GM12878 (cell line): ENCODE data around the gene CYB5B. TPM values are rescaled to one million over a fixed set of nuclear protein-coding genes. Genes with fewer than 3 reads are reported as not detected.

Experiments used
- ATAC-seq: fragments of 200-7000 bp; cut with Tn5 transposase; 3 replicates; pipeline ENCODE4 v1.9.1; 2020; ENCODE audit warnings: mild to moderate bottlenecking, moderate library complexity
- BruUV-seq: library from RNA; stranded (reverse); fragments of 400-500 nt; replicated peaks from 2 replicates; lab custom pipeline; 2021; lab: Mats Ljungman, UMichigan
- CTCF ChIA-PET: fragments of 300-600 bp; sonication (Branson Sonifier 250); formaldehyde crosslinking; extraction: SDS; loops from one replicate; lab custom pipeline; 2021; ENCODE audit warnings: inconsistent platforms; lab: Yijun Ruan, JAX
- POLR2A ChIA-PET: fragments of 350-600 bp; formaldehyde crosslinking; extraction: SDS; loops from one replicate; lab custom pipeline; 2021; ENCODE audit warnings: inconsistent platforms; lab: Charles Lee
- RAD21 ChIA-PET: fragments of 300-600 bp; sonication (Branson Sonifier 250); formaldehyde crosslinking; loops from one replicate; lab custom pipeline; 2023; ENCODE audit warnings: antibody characterized with exemption; ENCODE audit not compliant: unreplicated experiment; lab: Charles Lee
- SMC1A ChIA-PET: fragments of 300-600 bp; sonication (Branson Sonifier 250); formaldehyde crosslinking; loops from one replicate; lab custom pipeline; 2023; ENCODE audit not compliant: unreplicated experiment, uncharacterized antibody; lab: Charles Lee
- DNase-seq: peaks from one replicate; pipeline ENCODE4 v3.0.0-alpha.2; 2011; ENCODE audit warnings: low read depth, low spot score
- FAIRE-seq: peaks from 3 replicates; lab custom pipeline; 2011; peaks lifted over from hg19 to GRCh38; lab: Jason Lieb, UNC
- H2AFZ ChIP-seq: 2 replicates; pipeline ENCODE4 v1.6.0; 2011; ENCODE audit warnings: low read depth, low read length, control low read depth; ENCODE audit not compliant: control insufficient read depth
- H3K27ac ChIP-seq: 2 replicates; pipeline ENCODE4 v1.5.1; 2011; ENCODE audit warnings: control low read depth; ENCODE audit not compliant: control insufficient read depth, insufficient read depth
- H3K27me3 ChIP-seq, 2 experiments: replicated peaks in 1 of 2; 2 replicates each; pipeline versions ENCODE4 v1.6.0 to v1.6.1; 2011; ENCODE audit warnings: low read length in 1 of 2; ENCODE audit not compliant: control insufficient read depth in 2 of 2, insufficient read depth in 2 of 2
- H3K36me3 ChIP-seq, 2 experiments: 2 replicates each; pipeline ENCODE4 v1.5.1; 2011; ENCODE audit warnings: low read length in 1 of 2; ENCODE audit not compliant: control insufficient read depth in 2 of 2, insufficient read depth in 2 of 2
- H3K4me1 ChIP-seq: 2 replicates; pipeline ENCODE4 v1.6.1; 2011; ENCODE audit warnings: mild to moderate bottlenecking, low read length, moderate library complexity, mixed read lengths; ENCODE audit not compliant: control insufficient read depth, insufficient read depth
- H3K4me2 ChIP-seq: 2 replicates; pipeline ENCODE4 v1.6.0; 2011; ENCODE audit warnings: control low read depth; ENCODE audit not compliant: control insufficient read depth, insufficient read depth
- H3K4me3 ChIP-seq: fragments of 200-600 bp; sonication (generic); 2 replicates; pipeline ENCODE4 v1.5.1; 2016
- H3K79me2 ChIP-seq: 2 replicates; pipeline ENCODE4 v1.6.0; 2011; ENCODE audit warnings: low read length; ENCODE audit not compliant: control insufficient read depth, insufficient read depth
- H3K9ac ChIP-seq: 2 replicates; pipeline ENCODE4 v1.8.0; 2011; ENCODE audit warnings: low read length, control low read depth, mixed read lengths; ENCODE audit not compliant: control insufficient read depth, insufficient read depth
- H3K9me3 ChIP-seq: replicated peaks from 3 replicates; pipeline ENCODE4 v1.5.1; 2011; ENCODE audit warnings: mild to moderate bottlenecking, low read length; ENCODE audit not compliant: control insufficient read depth, insufficient read depth
- H4K20me1 ChIP-seq: 2 replicates; pipeline ENCODE4 v1.6.0; 2011; ENCODE audit not compliant: control insufficient read depth, insufficient read depth
- CHD1 ChIP-seq: IDR thresholded peaks from 2 replicates; pipeline ENCODE4 v1.6.1; 2012; ENCODE audit warnings: low read depth, low read length, improper control_type of control experiment
- CREB1 ChIP-seq: IDR thresholded peaks from 2 replicates; pipeline ENCODE4 v1.6.1; 2012; ENCODE audit warnings: low read depth, mild to moderate bottlenecking, inconsistent platforms
- E4F1 ChIP-seq: fragments of 450-650 bp; IDR thresholded peaks from 2 replicates; pipeline ENCODE4 v1.6.1; 2018; ENCODE audit warnings: borderline replicate concordance, mild to moderate bottlenecking; ENCODE audit not compliant: partially characterized antibody
- MTA3 ChIP-seq: IDR thresholded peaks from 2 replicates; pipeline ENCODE4 v1.6.1; 2012; ENCODE audit warnings: low read length, inconsistent platforms, borderline replicate concordance
- YY1 ChIP-seq: IDR thresholded peaks from 2 replicates; pipeline ENCODE4 v1.6.1; 2011; ENCODE audit warnings: low read depth, mild to moderate bottlenecking, low read length
- ZBED1 ChIP-seq: IDR thresholded peaks from 2 replicates; pipeline ENCODE4 v1.6.1; 2016; ENCODE audit warnings: borderline replicate concordance
- WGBS: methylation state at CpG from one replicate; pipeline ENCODE4 v1.1.6; 2016; ENCODE audit warnings: low lambda C conversion rate; ENCODE audit not compliant: insufficient replicate concordance, insufficient coverage; ENCODE audit errors: missing lambda C conversion rate; 5-methylcytosine and 5-hydroxymethylcytosine counted together
- in situ Hi-C: fragments of 300-500 bp; cut with MboI; formaldehyde crosslinking; loops from 9 replicates; pipeline ENCODE4 v1.14.3; 2018; ENCODE audit warnings: mixed read lengths
- intact Hi-C: fragments of 100-400 bp; cut with micrococcal nuclease; formaldehyde crosslinking; loops from one replicate; pipeline ENCODE4 v1.14.2; 2022; ENCODE audit not compliant: unreplicated experiment
- polyA plus RNA-seq, 11 experiments: library from polyadenylated mRNA; depleted of rRNA in 4 of 11; unstranded in 6 of 11; stranded (reverse) in 5 of 11; fragments of >200 nt; fragmentation: Nextera tagmentation in 4 of 11; fragmentation: Illumina TruSeq in 1 of 11; extraction: Ambion mirVana in 4 of 11; extraction: Trizol in 1 of 11; gene quantifications; 1 replicate in 1 of 11; 2 replicates in 10 of 11; pipeline versions ENCODE4 v1.2.1 to v1.2.3, GENCODE V29; 2011 to 2016; ENCODE audit warnings: inconsistent platforms in 2 of 11, missing spikeins in 2 of 11, low read depth in 1 of 11
- total RNA-seq, 4 experiments: library from RNA; depleted of rRNA in 3 of 4; stranded (reverse); fragments of >200 nt in 3 of 4; fragmentation: Illumina TruSeq in 1 of 4; extraction: Trizol in 1 of 4; gene quantifications; 2 replicates each; pipeline versions ENCODE4 v1.2.1 to v1.2.3, GENCODE V29; 2013 to 2021

CYB5B gene
- total and polyA plus RNA-seq, 10 of the 15 experiments (the other 5 are each of a cell fraction or from before 2014, with no cell fraction given): 145 to 305 (median 179) TPM

DNA sequence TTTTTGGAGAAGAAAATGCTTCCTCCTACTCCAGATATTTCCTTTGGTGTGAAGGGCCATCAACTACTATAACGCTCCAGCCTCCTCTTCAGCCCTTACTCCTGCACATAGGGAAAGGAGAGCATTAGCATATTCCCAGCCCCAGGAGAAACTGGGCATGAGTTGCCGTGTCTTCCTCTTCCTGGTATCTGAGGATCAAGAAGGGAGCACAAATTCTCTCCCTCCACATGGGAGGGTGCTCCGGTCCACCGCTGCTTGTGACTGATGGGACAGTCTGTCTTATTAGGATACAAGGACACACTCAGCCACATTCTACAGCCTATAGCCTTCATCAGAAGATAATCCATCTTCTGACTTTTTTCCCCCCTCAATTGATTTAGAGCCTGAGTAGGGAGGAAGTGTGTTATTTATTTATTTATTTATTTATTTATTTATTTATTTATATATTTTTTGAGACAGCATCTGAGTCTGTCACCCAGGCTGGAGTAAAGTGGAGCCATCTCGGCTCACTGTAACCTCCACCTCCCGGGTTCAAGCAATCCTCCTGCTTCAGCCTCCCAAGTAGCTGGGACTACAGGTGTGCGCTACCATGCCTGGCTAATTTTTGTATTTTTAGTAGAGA, 16.6 kb upstream of the CYB5B start:
- ChIA-PET RAD21 (interaction anchor here (0.8 kb wide), 1 partner anchor 8 kb away, joined by 3 read pairs; no protein-coding TSS in a partner anchor), SMC1A (no interaction called here), CTCF (interaction anchor here (0.6 to 1.5 kb wide), 3 partner anchors 8 to 274 kb away, joined by 3 to 4 read pairs (median 3); no protein-coding TSS in a partner anchor)
- Histone ChIP-seq H3K4me1 (no peaks in the 10 kb centered on the region), H3K79me2 (no peaks in the 10 kb centered on the region), H3K4me2 (no peak overlapping the region), H3K9ac (no peak overlapping the region), H3K27me3 (no peaks in the 10 kb centered on the region), H3K9me3 (no peaks in the 10 kb centered on the region; the same call in 2 of the 3 replicates), H3K36me3 (no peaks in the 10 kb centered on the region), H3K4me3 (no peak overlapping the region), H2AFZ (no peak overlapping the region)
- 86% methylated on average over 7 of the region's 7 CpGs for WGBS
- no peak for ATAC-seq
- BruUV-seq: no TSS peak
- no peak for DNase-seq
- no peak for FAIRE-seq
- in situ Hi-C loops (no loop called here), intact Hi-C loops (no loop called here)
- TF ChIP-seq ZBED1 (no peak), MTA3 (no peak), CHD1 (no peak), YY1 (no peak)
- TF ChIP-seq, all 136 proteins: peak for 0
- Histone ChIP-seq H3K27ac (no peak overlapping the region), H4K20me1 (no peaks in the 10 kb centered on the region)
- POLR2A ChIA-PET: interaction anchor here (0.7 kb wide), 1 partner anchor 347 kb away, joined by 6 read pairs; no protein-coding TSS in a partner anchor

- no peak overlapping the region for H3K4me3 ChIP-seq
- no peaks in the 10 kb centered on the region for H3K79me2 ChIP-seq
- POLR2A ChIA-PET: interaction anchor here (0.6 kb wide), 1 partner anchor 62 kb away, joined by 10 read pairs; no protein-coding TSS in a partner anchor
- H2AFZ ChIP-seq: no peak overlapping the region
- no peaks in the 10 kb centered on the region for H3K27me3 ChIP-seq
- H4K20me1 ChIP-seq: no peaks in the 10 kb centered on the region
- CTCF ChIA-PET: interaction anchor here (0.6 to 1.5 kb wide), 3 partner anchors 9 to 273 kb away, joined by 3 to 4 read pairs (median 3); no protein-coding TSS in a partner anchor
- no TSS peak for BruUV-seq
- SMC1A ChIA-PET: interaction anchor here (0.7 kb wide), 1 partner anchor 12 kb away, joined by 3 read pairs; no protein-coding TSS in a partner anchor
- no peak overlapping the region for H3K9ac ChIP-seq
- no peak overlapping the region for H3K27ac ChIP-seq
- 78% methylated on average over 6 of the region's 6 CpGs for WGBS
- in situ Hi-C loops (no loop called here), intact Hi-C loops (no loop called here)
- no peaks in the 10 kb centered on the region for H3K36me3 ChIP-seq
- ATAC-seq: no peak
- no peaks in the 10 kb centered on the region for H3K4me1 ChIP-seq
- RAD21 ChIA-PET: interaction anchor here (0.8 to 1.0 kb wide), 2 partner anchors 9 to 11 kb away, joined by 3 to 4 read pairs; no protein-coding TSS in a partner anchor
- no peaks in the 10 kb centered on the region; the same call in 2 of the 3 replicates for H3K9me3 ChIP-seq
- no peak overlapping the region for H3K4me2 ChIP-seq
- no peak for TF ChIP-seq CREB1
- no peak for TF ChIP-seq E4F1
- TF ChIP-seq, all 136 proteins: peak for 0
- no peak for FAIRE-seq
- DNase-seq: no peak
Observed at GRCh38 chr16:69408475-69408874, 15.9 kb upstream of the CYB5B start.
